DOHH2 (cell line): ENCODE measurements around the gene FARSA.

Source experiments
- H3F3A ChIP-seq: fragments of 200-600 bp; sonication (generic), shearing (Covaris generic); 2 replicates; pipeline ENCODE4 v1.6.0; 2016; ENCODE audit warnings: antibody characterized with exemption, mild to moderate bottlenecking; ENCODE audit not compliant: control insufficient read depth, insufficient read depth
- H3K27ac ChIP-seq: fragments of 200-600 bp; sonication (generic); 2 replicates; pipeline ENCODE4 v1.5.1; 2014; ENCODE audit warnings: low read depth, mild to moderate bottlenecking, low read length, moderate library complexity
- H3K27me3 ChIP-seq: fragments of 200-600 bp; sonication (generic); 2 replicates; pipeline ENCODE4 v1.6.1; 2014; ENCODE audit warnings: mild to moderate bottlenecking, low read length, mixed read lengths; ENCODE audit not compliant: control insufficient read depth
- H3K36me3 ChIP-seq: fragments of 200-600 bp; sonication (generic); 2 replicates; pipeline ENCODE4 v1.6.1; 2014; ENCODE audit warnings: mild to moderate bottlenecking, low read length, moderate library complexity, mixed read lengths; ENCODE audit not compliant: control insufficient read depth
- H3K4me1 ChIP-seq: fragments of 200-600 bp; sonication (generic); 2 replicates; pipeline ENCODE4 v1.6.1; 2014; ENCODE audit warnings: mild to moderate bottlenecking, low read length, mixed read lengths; ENCODE audit not compliant: control insufficient read depth
- H3K4me2 ChIP-seq: fragments of 200-600 bp; sonication (generic); 2 replicates; pipeline ENCODE4 v1.6.0; 2014; ENCODE audit warnings: mild to moderate bottlenecking, low read length, moderate library complexity
- H3K4me3 ChIP-seq: fragments of 200-600 bp; sonication (generic); 2 replicates; pipeline ENCODE4 v1.5.1; 2014; ENCODE audit warnings: mild to moderate bottlenecking, low read length, mixed read lengths
- H3K79me2 ChIP-seq: fragments of 200-600 bp; sonication (generic); 2 replicates; pipeline ENCODE4 v1.6.1; 2014; ENCODE audit warnings: mild to moderate bottlenecking, low read length, mixed read lengths; ENCODE audit not compliant: control insufficient read depth
- H3K9me2 ChIP-seq: fragments of 200-600 bp; sonication (generic); replicated peaks from 2 replicates; pipeline ENCODE4 v1.6.1; 2014; ENCODE audit warnings: mild to moderate bottlenecking, low read length, mixed read lengths; ENCODE audit not compliant: control insufficient read depth
- H3K9me3 ChIP-seq: fragments of 200-600 bp; sonication (generic); 2 replicates; pipeline ENCODE4 v1.6.1; 2014; ENCODE audit warnings: antibody characterized with exemption, low read length, mixed read lengths; ENCODE audit not compliant: control insufficient read depth, insufficient read depth
- H4K20me1 ChIP-seq: fragments of 200-600 bp; sonication (generic); 2 replicates; pipeline ENCODE4 v1.6.0; 2014; ENCODE audit warnings: low read depth, mild to moderate bottlenecking, antibody characterized with exemption, low read length, moderate library complexity; ENCODE audit not compliant: control insufficient read depth, insufficient read depth
- CTCF ChIP-seq: fragments of 200-600 bp; sonication (generic); IDR thresholded peaks from one replicate; pipeline ENCODE4 v1.5.1; 2014; ENCODE audit warnings: antibody characterized with exemption, mild to moderate bottlenecking, low read depth, low read length; ENCODE audit not compliant: poor library complexity, severe bottlenecking
- EZH2phosphoT487 ChIP-seq: fragments of 200-600 bp; sonication (generic); IDR thresholded peaks from 2 replicates; pipeline ENCODE4 v1.6.1; 2017; ENCODE audit warnings: borderline replicate concordance, mild to moderate bottlenecking, antibody characterized with exemption, low read length, moderate library complexity, mixed read lengths

FARSA gene

DNA sequence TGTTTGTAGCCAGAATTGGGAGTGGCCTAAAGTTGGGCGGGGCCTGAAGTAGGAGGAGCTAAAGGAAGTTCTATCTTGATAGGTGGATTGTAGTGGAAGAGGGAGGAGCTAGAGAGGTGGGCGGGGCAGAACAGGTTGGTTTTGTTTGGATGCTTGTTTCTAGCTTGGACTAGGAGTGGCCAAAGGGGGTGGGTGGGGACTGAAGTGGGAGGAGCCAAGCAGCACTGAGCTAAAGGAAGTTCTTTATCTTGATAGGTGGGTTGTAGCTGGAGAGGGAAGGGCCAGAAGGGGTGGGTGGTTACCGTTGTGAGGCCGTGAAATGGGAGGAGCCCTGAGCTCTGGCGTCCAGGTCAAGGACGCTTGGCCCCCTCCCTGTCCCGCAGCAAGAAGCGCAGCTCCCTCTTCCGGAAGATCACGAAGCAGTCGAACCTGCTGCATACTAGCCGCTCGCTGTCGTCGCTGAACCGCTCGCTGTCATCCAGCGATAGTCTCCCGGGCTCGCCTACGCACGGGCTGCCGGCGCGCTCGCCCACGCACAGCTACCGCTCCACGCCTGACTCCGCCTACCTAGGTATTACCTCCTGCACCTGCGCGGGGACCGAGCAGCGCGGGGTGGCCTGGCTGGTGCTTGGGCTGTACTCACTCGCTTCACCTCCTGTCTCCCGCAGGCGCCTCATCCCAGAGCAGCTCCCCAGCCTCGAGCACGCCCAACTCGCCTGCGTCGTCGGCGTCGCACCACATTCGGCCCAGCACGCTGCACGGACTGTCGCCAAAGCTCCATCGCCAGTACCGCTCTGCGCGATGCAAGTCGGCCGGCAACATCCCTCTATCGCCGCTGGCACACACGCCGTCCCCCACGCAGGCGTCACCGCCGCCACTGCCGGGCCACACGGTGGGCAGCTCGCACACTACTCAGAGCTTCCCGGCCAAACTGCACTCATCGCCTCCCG is 60.3 kb downstream of the FARSA start:
- Histone ChIP-seq H3K79me2 (no peaks in the 10 kb centered on the region), H3K9me2 (no peaks in the 10 kb centered on the region), H3K4me2 (no peak overlapping the region), H3K9me3 (peaks cover 7% of the 10 kb centered on the region; the same call in 1 of the 2 replicates), H3K4me3 (no peak overlapping the region), H3K4me1 (no peaks in the 10 kb centered on the region; the same call in 1 of the 2 replicates), H4K20me1 (no peaks in the 10 kb centered on the region), H3F3A (peaks cover 5% of the 10 kb centered on the region; the same call in 1 of the 2 replicates), H3K36me3 (peaks cover 8% of the 10 kb centered on the region; the same call in 1 of the 2 replicates), H3K27me3 (no peaks in the 10 kb centered on the region), H3K27ac (no peak overlapping the region)
- no peak for TF ChIP-seq EZH2phosphoT487
- no peak for TF ChIP-seq CTCF
